ENCODE results near the gene PRND. TPM values are rescaled to one million over a fixed set of nuclear protein-coding genes. Genes with fewer than 3 reads are reported as not detected.

PRND gene
- total and polyA plus RNA-seq, 2 experiments from 2014 or later: 0.10 TPM; not detected in 1

GRCh38 chr20:4765681-4766080 lies 44.0 kb downstream of the PRND start (continued):
- TF ChIP-seq CTCF (conservative IDR thresholded peaks at IDR 0.05; ENCODE audit: low read depth in 2 of 2) (no peak), ZNF331 (CRISPR knock-in tag; IDR thresholded peaks at IDR 0.05; ENCODE audit: low read depth) (no peak), CREB1 (CRISPR knock-in tag; IDR thresholded peaks at IDR 0.05; ENCODE audit: low read depth) (no peak)

GRCh38 chr20:4766631-4767030 lies 44.9 kb downstream of the PRND start:
- H3K9me2 ChIP-seq (ENCODE audit: insufficient read depth): no peaks in the 10 kb centered on the region
- Mint-ChIP-seq H3K27me3 (ENCODE audit: insufficient read depth, low read depth, poor library complexity) (peaks cover 11% of the 10 kb centered on the region), H3K27ac (no peak overlapping the region), H3K9me3 (peaks cover 14% of the 10 kb centered on the region), H3K36me3 (ENCODE audit: low read depth) (peaks cover 3% of the 10 kb centered on the region; the same call in 1 of the 3 replicates), H3K4me1 (no peaks in the 10 kb centered on the region; the same call in 2 of the 3 replicates), H3K4me3 (no peak overlapping the region)
- no peaks in the 10 kb centered on the region for H4K20me1 ChIP-seq (replicated peaks; ENCODE audit: insufficient read depth)
- no peaks in the 10 kb centered on the region for H3K36me3 ChIP-seq (ENCODE audit: insufficient read depth)
- peaks cover 8% of the 10 kb centered on the region for H3K27me3 ChIP-seq (ENCODE audit: insufficient read depth)
- H3K27ac ChIP-seq (ENCODE audit: low read depth): no peak overlapping the region
- no peaks in the 10 kb centered on the region for H3K4me1 ChIP-seq (ENCODE audit: insufficient read depth)
- H3K4me3 ChIP-seq: no peak overlapping the region
- no peak overlapping the region for H3K4me2 ChIP-seq
- no peaks in the 10 kb centered on the region for H3K79me2 ChIP-seq (replicated peaks; ENCODE audit: insufficient read depth)
- no peaks in the 10 kb centered on the region for H3F3A ChIP-seq (replicated peaks; ENCODE audit: low read depth)
- TF ChIP-seq CTCF (conservative IDR thresholded peaks at IDR 0.05; ENCODE audit: low read depth in 2 of 2) (no peak), REST (IDR thresholded peaks at IDR 0.05; ENCODE audit: unreplicated experiment) (no peak), EZH2 (IDR thresholded peaks at IDR 0.05; ENCODE audit: low read depth, unreplicated experiment) (no peak)
- DNase-seq (ENCODE audit: low spot score) (no peak), ATAC-seq (no peak)
- no peak overlapping the region for H2AFZ ChIP-seq
